Stimulated activated CD4-positive, alpha-beta T cell treated with anti-CD3 and anti-CD28 coated beads, Interleukin-1b, Interleukin-23, amount 100 ng/mL, for 24 hours (primary cell): ENCODE measurements around the gene GPC5.

ENCODE experiments used
- DNase-seq, 4 experiments: peaks; one replicate each; pipeline ENCODE4 v3.0.0-alpha.2; 2020; ENCODE audit warnings: low read depth in 4 of 4, low spot score in 1 of 4

The GPC5 gene

GRCh38 chr13:91588541-91588940 is 190.1 kb downstream of the GPC5 start:
- DNase-seq: no peak

GRCh38 chr13:91592056-91593014 is 193.9 kb downstream of the GPC5 start:
- DNase-seq: no peak

GRCh38 chr13:91593456-91593855 is 195.0 kb downstream of the GPC5 start:
- no peak for DNase-seq

GRCh38 chr13:91594061-91594460 is 195.6 kb downstream of the GPC5 start:
- DNase-seq: no peak

GRCh38 chr13:91595677-91596076 is 197.3 kb downstream of the GPC5 start:
- no peak for DNase-seq

GRCh38 chr13:91596842-91597241 is 198.4 kb downstream of the GPC5 start:
- no peak for DNase-seq

- no peak for DNase-seq
Observed at GRCh38 chr13:91598655-91599054, 200.2 kb downstream of the GPC5 start.

- no peak for DNase-seq
Observed at GRCh38 chr13:91601273-91601672, 202.9 kb downstream of the GPC5 start.

GRCh38 chr13:91601807-91602206 is 203.4 kb downstream of the GPC5 start:
- no peak for DNase-seq

GRCh38 chr13:91609353-91609752 is 210.9 kb downstream of the GPC5 start:
- no peak for DNase-seq

GRCh38 chr13:91618315-91618714 is 219.9 kb downstream of the GPC5 start:
- no peak for DNase-seq

- DNase-seq: no peak
Observed at GRCh38 chr13:91620670-91621141, 222.3 kb downstream of the GPC5 start.

- DNase-seq: no peak
Observed at GRCh38 chr13:91621161-91621560, 222.7 kb downstream of the GPC5 start.

- no peak for DNase-seq
Observed at GRCh38 chr13:91621963-91622362, 223.5 kb downstream of the GPC5 start.

GRCh38 chr13:91622778-91623550 is 224.5 kb downstream of the GPC5 start:
- DNase-seq: no peak

GRCh38 chr13:91627952-91628739 is 229.7 kb downstream of the GPC5 start:
- no peak for DNase-seq

- DNase-seq: no peak
Observed at GRCh38 chr13:91630946-91631345, 232.5 kb downstream of the GPC5 start.

- no peak for DNase-seq
Observed at GRCh38 chr13:91632086-91632485, 233.7 kb downstream of the GPC5 start.

GRCh38 chr13:91639330-91639729 is 240.9 kb downstream of the GPC5 start:
- DNase-seq: no peak

- no peak for DNase-seq
Observed at GRCh38 chr13:91643394-91643793, 245.0 kb downstream of the GPC5 start.

GRCh38 chr13:91644806-91645205 is 246.4 kb downstream of the GPC5 start:
- no peak for DNase-seq
